Measurements from ENCODE around the gene TEC. TPM values are rescaled to one million over a fixed set of nuclear protein-coding genes. Genes with fewer than 3 reads are reported as not detected.
"Not testable (repeated sequence)": the region's sequence is repeated elsewhere in the genome, so short reads cannot be mapped to it uniquely, and the experiment has no call there.

TEC gene
- polyA plus RNA-seq, 6 donors from 2014 or later: 0.97 to 2.7 (median 1.6) TPM

- Mint-ChIP-seq H3K9me3 (peaks cover 0 to 11% (median 2%) of the 10 kb centered on the region in 7 donors), H3K27ac (no peak overlapping the region), H3K4me3 (no peak overlapping the region), H3K36me3 (no peaks in the 10 kb centered on the region), H3K27me3 (no peaks in the 10 kb centered on the region), H3K4me1 (no peaks in the 10 kb centered on the region)
- DNase-seq (no peak), ATAC-seq (ENCODE audit: low read depth in 2 of 2) (no peak)
Observed at GRCh38 chr4:48290146-48290772, 20.6 kb upstream of the TEC start.

GRCh38 chr4:48286060-48286459 lies 16.4 kb upstream of the TEC start:
- H3K36me3 Mint-ChIP-seq: peaks cover 0 to 21% of the 10 kb centered on the region in 2 donors
- DNase-seq; H3K27ac Mint-ChIP-seq; H3K4me1 Mint-ChIP-seq; H3K4me3 Mint-ChIP-seq; ATAC-seq (ENCODE audit: low read depth in 2 of 2): not testable (repeated sequence)
- peaks cover 0 to 18% (median 0%) of the 10 kb centered on the region in 3 donors for H3K27me3 Mint-ChIP-seq
- peaks cover 10 to 42% (median 36%) of the 10 kb centered on the region in 7 donors for H3K9me3 Mint-ChIP-seq

- DNase-seq; H3K4me3 Mint-ChIP-seq; H3K27ac Mint-ChIP-seq; ATAC-seq (ENCODE audit: low read depth in 2 of 2); H3K4me1 Mint-ChIP-seq: not testable (repeated sequence)
- H3K9me3 Mint-ChIP-seq: peaks cover 10 to 45% (median 37%) of the 10 kb centered on the region in 7 donors
- peaks cover 0 to 18% (median 0%) of the 10 kb centered on the region in 3 donors for H3K27me3 Mint-ChIP-seq
- H3K36me3 Mint-ChIP-seq: peaks cover 0 to 25% of the 10 kb centered on the region in 2 donors
Observed at GRCh38 chr4:48285640-48286039, 16.0 kb upstream of the TEC start.

- no peak overlapping the region for H3K4me3 Mint-ChIP-seq
- no peak for ATAC-seq (ENCODE audit: low read depth in 2 of 2)
- H3K27ac Mint-ChIP-seq: no peak overlapping the region
- peaks cover 4 to 5% of the 10 kb centered on the region in 2 donors for H3K36me3 Mint-ChIP-seq
- H3K27me3 Mint-ChIP-seq: peaks cover 0 to 4% (median 4%) of the 10 kb centered on the region in 3 donors
- peaks cover 0 to 5% (median 2%) of the 10 kb centered on the region in 7 donors for H3K9me3 Mint-ChIP-seq
- DNase-seq: no peak
- H3K4me1 Mint-ChIP-seq: peaks cover 6 to 13% (median 7%) of the 10 kb centered on the region in 3 donors
Observed at GRCh38 chr4:48275686-48276085, 6.0 kb upstream of the TEC start.

- peaks cover 10 to 17% (median 10%) of the 10 kb centered on the region in 3 donors for H3K4me1 Mint-ChIP-seq
Observed at GRCh38 chr4:48275247-48275646, 5.6 kb upstream of the TEC start.

GRCh38 chr4:48271626-48272025 lies 2.0 kb upstream of the TEC start:
- H3K4me1 Mint-ChIP-seq: peaks cover 13 to 31% (median 17%) of the 10 kb centered on the region in 3 donors
- H3K27me3 Mint-ChIP-seq: peaks cover 0 to 4% (median 0%) of the 10 kb centered on the region in 3 donors
- H3K27ac Mint-ChIP-seq: peak overlapping the region in 1 of 6 donors; percentile 95
- no peak for ATAC-seq (ENCODE audit: low read depth in 2 of 2)
- peak overlapping the region in 1 of 8 donors; percentile 16 for H3K4me3 Mint-ChIP-seq
- H3K36me3 Mint-ChIP-seq: no peaks in the 10 kb centered on the region
- H3K9me3 Mint-ChIP-seq: no peaks in the 10 kb centered on the region
- no peak for DNase-seq

More at GRCh38 chr4:48275247-48275646, 5.6 kb upstream of the TEC start:
- ATAC-seq (ENCODE audit: low read depth in 2 of 2) (no peak), DNase-seq (no peak)
- peaks cover 0 to 4% (median 4%) of the 10 kb centered on the region in 3 donors for H3K27me3 Mint-ChIP-seq
- H3K9me3 Mint-ChIP-seq: peaks cover 0 to 3% (median 0%) of the 10 kb centered on the region in 7 donors
- H3K4me3 Mint-ChIP-seq: no peak overlapping the region
- peaks cover 0 to 5% of the 10 kb centered on the region in 2 donors for H3K36me3 Mint-ChIP-seq
- no peak overlapping the region for H3K27ac Mint-ChIP-seq

GRCh38 chr4:48270951-48271473 lies 1.4 kb upstream of the TEC start:
- peak overlapping the region in 4 of 8 donors; percentile 5 to 98 (median 59) for H3K4me3 Mint-ChIP-seq
- H3K27me3 Mint-ChIP-seq: peaks cover 0 to 4% (median 0%) of the 10 kb centered on the region in 3 donors
- no peaks in the 10 kb centered on the region for H3K9me3 Mint-ChIP-seq
- H3K27ac Mint-ChIP-seq: peak overlapping the region; percentile 3 to 95 (median 86)
- H3K4me1 Mint-ChIP-seq: peaks cover 13 to 31% (median 13%) of the 10 kb centered on the region in 3 donors
- H3K36me3 Mint-ChIP-seq: no peaks in the 10 kb centered on the region
- no peak for ATAC-seq (ENCODE audit: low read depth in 2 of 2)
- DNase-seq: no peak

- Mint-ChIP-seq H3K27me3 (peaks cover 0 to 3% (median 0%) of the 10 kb centered on the region in 3 donors), H3K36me3 (no peaks in the 10 kb centered on the region), H3K9me3 (no peaks in the 10 kb centered on the region), H3K4me1 (peaks cover 13 to 31% (median 13%) of the 10 kb centered on the region in 3 donors), H3K4me3 (peak overlapping the region; percentile 91 to 99 (median 98)), H3K27ac (peak overlapping the region; percentile 85 to 95 (median 88))
- DNase-seq: no peak
- no peak for ATAC-seq (ENCODE audit: low read depth in 2 of 2)
Observed at GRCh38 chr4:48270523-48270897, 872 bp upstream of the TEC start.

- peak; percentile 85 for DNase-seq
- Mint-ChIP-seq H3K27ac (peak overlapping the region; percentile 85 to 95 (median 90)), H3K4me1 (peaks cover 13 to 31% (median 13%) of the 10 kb centered on the region in 3 donors), H3K36me3 (no peaks in the 10 kb centered on the region), H3K9me3 (no peaks in the 10 kb centered on the region), H3K27me3 (no peaks in the 10 kb centered on the region), H3K4me3 (peak overlapping the region; percentile 91 to 99 (median 98))
- ATAC-seq (ENCODE audit: low read depth in 2 of 2): peak; percentile 80 to 82
Observed at GRCh38 chr4:48269861-48270522, 354 bp upstream of the TEC start.

GRCh38 chr4:48267574-48267973 lies 2.1 kb downstream of the TEC start:
- H3K4me1 Mint-ChIP-seq: peaks cover 17 to 35% (median 22%) of the 10 kb centered on the region in 3 donors
- peaks cover 0 to 5% of the 10 kb centered on the region in 2 donors for H3K36me3 Mint-ChIP-seq
- DNase-seq (no peak), ATAC-seq (ENCODE audit: low read depth in 2 of 2) (no peak)
- H3K4me3 Mint-ChIP-seq: peak overlapping the region in 5 of 8 donors; percentile 21 to 92 (median 79)
- no peaks in the 10 kb centered on the region for H3K9me3 Mint-ChIP-seq
- no peaks in the 10 kb centered on the region for H3K27me3 Mint-ChIP-seq
- no peak overlapping the region for H3K27ac Mint-ChIP-seq

- Mint-ChIP-seq H3K9me3 (no peaks in the 10 kb centered on the region), H3K27me3 (no peaks in the 10 kb centered on the region), H3K4me1 (peaks cover 21 to 41% (median 24%) of the 10 kb centered on the region in 3 donors), H3K27ac (no peak overlapping the region), H3K4me3 (peak overlapping the region in 1 of 8 donors; percentile 91), H3K36me3 (peaks cover 0 to 6% of the 10 kb centered on the region in 2 donors)
- DNase-seq (no peak), ATAC-seq (ENCODE audit: low read depth in 2 of 2) (no peak)
Observed at GRCh38 chr4:48266781-48267180, 2.9 kb downstream of the TEC start.

GRCh38 chr4:48262926-48263325 lies 6.7 kb downstream of the TEC start:
- DNase-seq: no peak
- ATAC-seq (ENCODE audit: low read depth in 2 of 2): no peak
- no peaks in the 10 kb centered on the region for H3K27me3 Mint-ChIP-seq

GRCh38 chr4:48262484-48262883 lies 7.2 kb downstream of the TEC start:
- DNase-seq: no peak
- no peak for ATAC-seq (ENCODE audit: low read depth in 2 of 2)
- Mint-ChIP-seq H3K27ac (peak overlapping the region in 1 of 6 donors; percentile 30), H3K9me3 (no peaks in the 10 kb centered on the region), H3K4me3 (no peak overlapping the region), H3K36me3 (peaks cover 0 to 6% of the 10 kb centered on the region in 2 donors), H3K4me1 (peaks cover 16 to 21% (median 20%) of the 10 kb centered on the region in 3 donors), H3K27me3 (no peaks in the 10 kb centered on the region)

More at GRCh38 chr4:48262926-48263325, 6.7 kb downstream of the TEC start:
- Mint-ChIP-seq H3K4me1 (peaks cover 18 to 26% (median 20%) of the 10 kb centered on the region in 3 donors), H3K4me3 (no peak overlapping the region), H3K36me3 (peaks cover 0 to 6% of the 10 kb centered on the region in 2 donors), H3K9me3 (no peaks in the 10 kb centered on the region), H3K27ac (peak overlapping the region in 2 of 6 donors; percentile 30 to 37)
